ENCODE results near the gene ERF. TPM values are rescaled to one million over a fixed set of nuclear protein-coding genes. Genes with fewer than 3 reads are reported as not detected.

Gene ERF
- total and polyA plus RNA-seq, 10 of the 15 experiments (the other 5 are each of a cell fraction or from before 2014, with no cell fraction given), result 0.02 to 51.8 (median 14.4) TPM

DNA sequence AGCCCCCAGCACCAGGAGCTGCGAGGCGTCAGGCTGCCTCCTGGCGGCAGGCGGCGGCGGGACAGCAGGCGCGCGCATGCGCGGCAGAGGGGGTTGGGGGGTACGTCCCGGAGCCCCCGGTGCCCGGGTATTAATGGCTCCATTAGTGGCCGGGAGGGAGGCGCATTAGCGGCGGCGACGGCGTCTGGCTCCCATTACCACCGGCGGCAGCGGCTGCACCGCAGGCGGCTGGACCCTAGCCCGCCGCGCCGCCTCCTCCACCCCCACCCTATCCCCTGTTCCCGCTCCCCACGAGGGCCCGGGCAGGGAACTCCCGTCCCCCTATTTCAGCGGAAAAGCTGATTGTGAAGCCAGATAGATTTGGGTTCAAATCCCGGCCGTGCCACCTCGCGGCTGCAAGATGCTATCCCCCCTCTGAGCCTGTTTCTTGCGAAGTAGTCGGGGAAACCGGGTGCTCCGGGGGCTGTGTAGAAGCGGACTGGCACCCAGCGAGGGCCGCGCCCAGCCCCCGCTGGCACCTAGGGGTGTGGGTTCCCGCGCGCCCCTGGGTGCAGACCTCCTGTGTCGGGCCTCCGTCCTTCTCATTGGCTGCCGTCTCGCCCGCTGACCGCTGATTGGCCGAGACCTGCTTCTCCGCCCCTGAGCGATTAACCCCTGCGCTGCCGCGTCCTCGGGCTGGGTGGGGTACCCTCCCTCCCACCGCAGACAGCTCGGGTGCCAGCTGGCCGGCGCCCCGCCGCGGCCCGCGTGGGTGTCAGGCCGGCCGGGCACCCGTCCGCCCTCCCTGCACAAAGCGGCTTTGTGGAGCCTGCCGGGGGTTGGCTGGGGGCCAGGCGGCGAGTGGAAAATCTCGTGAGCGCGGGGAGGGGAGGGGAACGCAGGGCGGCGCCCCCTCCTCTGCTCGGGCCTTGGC is 25.2 kb upstream of the ERF start (continued):
- TF ChIP-seq, protein P1, sequence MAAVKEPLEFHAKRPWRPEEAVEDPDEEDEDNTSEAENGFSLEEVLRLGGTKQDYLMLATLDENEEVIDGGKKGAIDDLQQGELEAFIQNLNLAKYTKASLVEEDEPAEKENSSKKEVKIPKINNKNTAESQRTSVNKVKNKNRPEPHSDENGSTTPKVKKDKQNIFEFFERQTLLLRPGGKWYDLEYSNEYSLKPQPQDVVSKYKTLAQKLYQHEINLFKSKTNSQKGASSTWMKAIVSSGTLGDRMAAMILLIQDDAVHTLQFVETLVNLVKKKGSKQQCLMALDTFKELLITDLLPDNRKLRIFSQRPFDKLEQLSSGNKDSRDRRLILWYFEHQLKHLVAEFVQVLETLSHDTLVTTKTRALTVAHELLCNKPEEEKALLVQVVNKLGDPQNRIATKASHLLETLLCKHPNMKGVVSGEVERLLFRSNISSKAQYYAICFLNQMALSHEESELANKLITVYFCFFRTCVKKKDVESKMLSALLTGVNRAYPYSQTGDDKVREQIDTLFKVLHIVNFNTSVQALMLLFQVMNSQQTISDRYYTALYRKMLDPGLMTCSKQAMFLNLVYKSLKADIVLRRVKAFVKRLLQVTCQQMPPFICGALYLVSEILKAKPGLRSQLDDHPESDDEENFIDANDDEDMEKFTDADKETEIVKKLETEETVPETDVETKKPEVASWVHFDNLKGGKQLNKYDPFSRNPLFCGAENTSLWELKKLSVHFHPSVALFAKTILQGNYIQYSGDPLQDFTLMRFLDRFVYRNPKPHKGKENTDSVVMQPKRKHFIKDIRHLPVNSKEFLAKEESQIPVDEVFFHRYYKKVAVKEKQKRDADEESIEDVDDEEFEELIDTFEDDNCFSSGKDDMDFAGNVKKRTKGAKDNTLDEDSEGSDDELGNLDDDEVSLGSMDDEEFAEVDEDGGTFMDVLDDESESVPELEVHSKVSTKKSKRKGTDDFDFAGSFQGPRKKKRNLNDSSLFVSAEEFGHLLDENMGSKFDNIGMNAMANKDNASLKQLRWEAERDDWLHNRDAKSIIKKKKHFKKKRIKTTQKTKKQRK (IDR thresholded peaks at IDR 0.05; ENCODE audit: low read depth, low read length), result no peak
- TF ChIP-seq BHLHE40 (IDR thresholded peaks at IDR 0.05; ENCODE audit: borderline replicate concordance in 1 of 2, low read depth in 2 of 2, low read length in 1 of 2) (peak in 1 of 2 experiments; percentile 87; a peak in 2 of 4 replicates), BCL11A (IDR thresholded peaks at IDR 0.05; ENCODE audit: low read depth, low read length) (no peak), ZNF274 (IDR thresholded peaks at IDR 0.05; ENCODE audit: insufficient read depth, insufficient read length) (no peak), RFX5 (IDR thresholded peaks at IDR 0.05; ENCODE audit: low read depth, low read length) (peak; percentile 78; the same call in 1 of the 2 replicates), KAT2A (conservative IDR thresholded peaks at IDR 0.05; ENCODE audit: control insufficient read depth, low read depth, low read length) (no peak), RB1 (IDR thresholded peaks at IDR 0.05; ENCODE audit: borderline replicate concordance) (peak; percentile 84; the same call in 1 of the 2 replicates), HDGF (IDR thresholded peaks at IDR 0.05) (no peak; the same call in 1 of the 2 replicates), SREBF2 (IDR thresholded peaks at IDR 0.05; ENCODE audit: low read length) (no peak), SMAD1 (IDR thresholded peaks at IDR 0.05; ENCODE audit: low read depth, partially characterized antibody) (no peak), POLR2A (IDR thresholded peaks at IDR 0.05; ENCODE audit: low read depth, low read length) (peak; percentile 65; the same call in 1 of the 2 replicates), EED (IDR thresholded peaks at IDR 0.05; ENCODE audit: low read depth) (no peak), CREB1 (IDR thresholded peaks at IDR 0.05; ENCODE audit: low read depth) (peak; percentile 55; the same call in 1 of the 2 replicates), SMC3 (IDR thresholded peaks at IDR 0.05; ENCODE audit: borderline replicate concordance, low read length) (peak; percentile 63; the same call in 1 of the 2 replicates), HCFC1 (IDR thresholded peaks at IDR 0.05; ENCODE audit: low read length) (peak; percentile 33; the same call in 1 of the 2 replicates), ETV6 (conservative IDR thresholded peaks at IDR 0.05 in 1 of 2, IDR thresholded peaks at IDR 0.05 in 1 of 2; ENCODE audit: borderline replicate concordance in 1 of 2, low read depth in 1 of 2) (no peak), PML (IDR thresholded peaks at IDR 0.05; ENCODE audit: low read length) (no peak; the same call in 1 of the 2 replicates)
- TF ChIP-seq, protein P2, sequence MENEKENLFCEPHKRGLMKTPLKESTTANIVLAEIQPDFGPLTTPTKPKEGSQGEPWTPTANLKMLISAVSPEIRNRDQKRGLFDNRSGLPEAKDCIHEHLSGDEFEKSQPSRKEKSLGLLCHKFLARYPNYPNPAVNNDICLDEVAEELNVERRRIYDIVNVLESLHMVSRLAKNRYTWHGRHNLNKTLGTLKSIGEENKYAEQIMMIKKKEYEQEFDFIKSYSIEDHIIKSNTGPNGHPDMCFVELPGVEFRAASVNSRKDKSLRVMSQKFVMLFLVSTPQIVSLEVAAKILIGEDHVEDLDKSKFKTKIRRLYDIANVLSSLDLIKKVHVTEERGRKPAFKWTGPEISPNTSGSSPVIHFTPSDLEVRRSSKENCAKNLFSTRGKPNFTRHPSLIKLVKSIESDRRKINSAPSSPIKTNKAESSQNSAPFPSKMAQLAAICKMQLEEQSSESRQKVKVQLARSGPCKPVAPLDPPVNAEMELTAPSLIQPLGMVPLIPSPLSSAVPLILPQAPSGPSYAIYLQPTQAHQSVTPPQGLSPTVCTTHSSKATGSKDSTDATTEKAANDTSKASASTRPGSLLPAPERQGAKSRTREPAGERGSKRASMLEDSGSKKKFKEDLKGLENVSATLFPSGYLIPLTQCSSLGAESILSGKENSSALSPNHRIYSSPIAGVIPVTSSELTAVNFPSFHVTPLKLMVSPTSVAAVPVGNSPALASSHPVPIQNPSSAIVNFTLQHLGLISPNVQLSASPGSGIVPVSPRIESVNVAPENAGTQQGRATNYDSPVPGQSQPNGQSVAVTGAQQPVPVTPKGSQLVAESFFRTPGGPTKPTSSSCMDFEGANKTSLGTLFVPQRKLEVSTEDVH (IDR thresholded peaks at IDR 0.05; ENCODE audit: low read depth, partially characterized antibody), result peak; percentile 75
- TF ChIP-seq, protein P3, sequence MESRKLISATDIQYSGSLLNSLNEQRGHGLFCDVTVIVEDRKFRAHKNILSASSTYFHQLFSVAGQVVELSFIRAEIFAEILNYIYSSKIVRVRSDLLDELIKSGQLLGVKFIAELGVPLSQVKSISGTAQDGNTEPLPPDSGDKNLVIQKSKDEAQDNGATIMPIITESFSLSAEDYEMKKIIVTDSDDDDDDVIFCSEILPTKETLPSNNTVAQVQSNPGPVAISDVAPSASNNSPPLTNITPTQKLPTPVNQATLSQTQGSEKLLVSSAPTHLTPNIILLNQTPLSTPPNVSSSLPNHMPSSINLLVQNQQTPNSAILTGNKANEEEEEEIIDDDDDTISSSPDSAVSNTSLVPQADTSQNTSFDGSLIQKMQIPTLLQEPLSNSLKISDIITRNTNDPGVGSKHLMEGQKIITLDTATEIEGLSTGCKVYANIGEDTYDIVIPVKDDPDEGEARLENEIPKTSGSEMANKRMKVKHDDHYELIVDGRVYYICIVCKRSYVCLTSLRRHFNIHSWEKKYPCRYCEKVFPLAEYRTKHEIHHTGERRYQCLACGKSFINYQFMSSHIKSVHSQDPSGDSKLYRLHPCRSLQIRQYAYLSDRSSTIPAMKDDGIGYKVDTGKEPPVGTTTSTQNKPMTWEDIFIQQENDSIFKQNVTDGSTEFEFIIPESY (IDR thresholded peaks at IDR 0.05), result no peak
- TF ChIP-seq, protein P4, sequence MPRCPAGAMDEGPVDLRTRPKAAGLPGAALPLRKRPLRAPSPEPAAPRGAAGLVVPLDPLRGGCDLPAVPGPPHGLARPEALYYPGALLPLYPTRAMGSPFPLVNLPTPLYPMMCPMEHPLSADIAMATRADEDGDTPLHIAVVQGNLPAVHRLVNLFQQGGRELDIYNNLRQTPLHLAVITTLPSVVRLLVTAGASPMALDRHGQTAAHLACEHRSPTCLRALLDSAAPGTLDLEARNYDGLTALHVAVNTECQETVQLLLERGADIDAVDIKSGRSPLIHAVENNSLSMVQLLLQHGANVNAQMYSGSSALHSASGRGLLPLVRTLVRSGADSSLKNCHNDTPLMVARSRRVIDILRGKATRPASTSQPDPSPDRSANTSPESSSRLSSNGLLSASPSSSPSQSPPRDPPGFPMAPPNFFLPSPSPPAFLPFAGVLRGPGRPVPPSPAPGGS (IDR thresholded peaks at IDR 0.05; ENCODE audit: borderline replicate concordance, insufficient read depth, low read depth, low read length, poor library complexity, severe bottlenecking), result peak; percentile 39
